ENCODE data around the gene FMNL1.

Gene FMNL1

GRCh38 chr17:45232514-45233422 lies 11.1 kb downstream of the FMNL1 start:
- no peak overlapping the region for H3K4me3 Mint-ChIP-seq
- no peak overlapping the region for H3K27ac Mint-ChIP-seq
- no peak for DNase-seq
- no peaks in the 10 kb centered on the region for H3K36me3 Mint-ChIP-seq (ENCODE audit: low read depth)
- H3K9me3 Mint-ChIP-seq = no peaks in the 10 kb centered on the region
- peaks cover 37% of the 10 kb centered on the region for H3K27me3 Mint-ChIP-seq (ENCODE audit: low read depth, poor library complexity)
- TF ChIP-seq, protein P1, sequence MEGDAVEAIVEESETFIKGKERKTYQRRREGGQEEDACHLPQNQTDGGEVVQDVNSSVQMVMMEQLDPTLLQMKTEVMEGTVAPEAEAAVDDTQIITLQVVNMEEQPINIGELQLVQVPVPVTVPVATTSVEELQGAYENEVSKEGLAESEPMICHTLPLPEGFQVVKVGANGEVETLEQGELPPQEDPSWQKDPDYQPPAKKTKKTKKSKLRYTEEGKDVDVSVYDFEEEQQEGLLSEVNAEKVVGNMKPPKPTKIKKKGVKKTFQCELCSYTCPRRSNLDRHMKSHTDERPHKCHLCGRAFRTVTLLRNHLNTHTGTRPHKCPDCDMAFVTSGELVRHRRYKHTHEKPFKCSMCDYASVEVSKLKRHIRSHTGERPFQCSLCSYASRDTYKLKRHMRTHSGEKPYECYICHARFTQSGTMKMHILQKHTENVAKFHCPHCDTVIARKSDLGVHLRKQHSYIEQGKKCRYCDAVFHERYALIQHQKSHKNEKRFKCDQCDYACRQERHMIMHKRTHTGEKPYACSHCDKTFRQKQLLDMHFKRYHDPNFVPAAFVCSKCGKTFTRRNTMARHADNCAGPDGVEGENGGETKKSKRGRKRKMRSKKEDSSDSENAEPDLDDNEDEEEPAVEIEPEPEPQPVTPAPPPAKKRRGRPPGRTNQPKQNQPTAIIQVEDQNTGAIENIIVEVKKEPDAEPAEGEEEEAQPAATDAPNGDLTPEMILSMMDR (IDR thresholded peaks at IDR 0.05) = no peak
- peaks cover 18% of the 10 kb centered on the region for H3K4me1 Mint-ChIP-seq

GRCh38 chr17:45233423-45233924 lies 11.8 kb downstream of the FMNL1 start:
- peaks cover 14% of the 10 kb centered on the region for H3K4me1 Mint-ChIP-seq
- no peak overlapping the region for H3K27ac Mint-ChIP-seq
- H3K27me3 Mint-ChIP-seq (ENCODE audit: low read depth, poor library complexity) = peaks cover 44% of the 10 kb centered on the region
- H3K4me3 Mint-ChIP-seq = no peak overlapping the region
- H3K9me3 Mint-ChIP-seq = no peaks in the 10 kb centered on the region
- H3K36me3 Mint-ChIP-seq (ENCODE audit: low read depth) = no peaks in the 10 kb centered on the region
- no peak for DNase-seq
- TF ChIP-seq, protein P1 (IDR thresholded peaks at IDR 0.05) = no peak

DNA sequence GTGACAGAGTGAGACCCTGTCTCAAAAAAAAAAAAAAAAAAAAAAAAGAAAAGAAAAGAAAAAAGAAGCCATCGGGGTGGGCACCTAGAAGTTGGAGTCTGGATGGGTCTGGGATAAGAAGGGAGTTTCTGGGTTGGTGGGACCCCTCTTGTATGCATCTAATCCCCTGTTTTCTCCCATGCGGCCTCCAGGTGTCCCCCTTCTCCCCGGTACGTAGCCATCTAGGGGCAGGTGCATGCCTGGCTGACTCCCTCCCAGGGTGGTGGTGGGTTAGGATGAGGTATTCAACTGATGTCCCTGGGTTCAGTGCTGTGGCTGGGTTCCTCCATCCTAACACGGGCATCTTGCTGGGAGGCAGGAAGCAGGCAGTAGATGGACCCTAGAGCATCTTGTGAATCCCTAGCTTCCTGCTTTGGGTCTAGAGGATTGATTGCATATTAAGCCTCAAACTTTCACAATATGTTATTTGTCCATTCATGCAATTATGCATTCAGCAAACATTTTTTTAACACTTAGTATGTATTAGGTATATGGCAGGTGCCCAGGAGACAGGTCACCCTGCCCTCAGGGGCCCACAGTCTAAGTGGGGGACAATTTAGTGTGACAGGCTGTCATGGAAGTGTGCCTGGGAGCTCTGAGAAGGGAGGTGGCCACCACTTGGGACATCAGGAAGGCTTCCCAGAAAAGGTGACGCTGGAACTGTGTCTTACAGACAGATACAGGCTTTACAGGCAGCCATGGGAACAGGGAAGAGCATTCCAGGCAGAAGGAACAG lies 13.1 kb downstream of the FMNL1 start:
- H3K9me3 Mint-ChIP-seq = no peaks in the 10 kb centered on the region
- peaks cover 56% of the 10 kb centered on the region for H3K27me3 Mint-ChIP-seq (ENCODE audit: low read depth, poor library complexity)
- H3K27ac Mint-ChIP-seq = no peak overlapping the region
- H3K4me3 Mint-ChIP-seq = no peak overlapping the region
- DNase-seq = peak; percentile 47
- H3K36me3 Mint-ChIP-seq (ENCODE audit: low read depth) = no peaks in the 10 kb centered on the region
- H3K4me1 Mint-ChIP-seq = peaks cover 5% of the 10 kb centered on the region
- TF ChIP-seq, protein P1 (IDR thresholded peaks at IDR 0.05) = peak; percentile 39

- Mint-ChIP-seq H3K4me1 (peaks cover 5% of the 10 kb centered on the region), H3K27ac (no peak overlapping the region), H3K4me3 (no peak overlapping the region), H3K9me3 (no peaks in the 10 kb centered on the region), H3K27me3 (ENCODE audit: low read depth, poor library complexity) (peaks cover 64% of the 10 kb centered on the region), H3K36me3 (ENCODE audit: low read depth) (no peaks in the 10 kb centered on the region)
- DNase-seq = peak; percentile 87
- TF ChIP-seq, protein P1 (IDR thresholded peaks at IDR 0.05) = peak; percentile 84
Measured at GRCh38 chr17:45235416-45236281, 14.0 kb downstream of the FMNL1 start.

DNA sequence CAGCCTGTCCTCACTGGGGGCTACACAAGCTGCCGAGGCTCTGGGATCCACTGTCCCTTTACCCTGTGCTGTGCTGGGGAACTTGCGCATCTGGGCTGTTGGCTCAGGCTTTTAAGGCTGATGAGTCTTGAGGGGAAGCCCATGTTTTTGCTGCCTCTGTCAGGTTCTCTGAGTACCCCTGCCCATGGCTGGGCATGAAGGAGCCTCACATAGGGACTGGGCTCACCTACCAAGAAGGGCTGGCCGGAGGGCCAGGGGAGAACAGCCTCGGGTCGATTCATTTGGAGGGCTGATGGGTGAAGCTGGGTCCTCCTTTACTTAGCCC lies 14.6 kb downstream of the FMNL1 start:
- DNase-seq = no peak
- TF ChIP-seq, protein P1 (IDR thresholded peaks at IDR 0.05) = no peak
- Mint-ChIP-seq H3K27me3 (ENCODE audit: low read depth, poor library complexity) (peaks cover 70% of the 10 kb centered on the region), H3K36me3 (ENCODE audit: low read depth) (no peaks in the 10 kb centered on the region), H3K4me3 (no peak overlapping the region), H3K27ac (no peak overlapping the region), H3K9me3 (no peaks in the 10 kb centered on the region), H3K4me1 (peaks cover 5% of the 10 kb centered on the region)
